Measurements from ENCODE around the gene PRKAR1A.
"Not testable (repeated sequence)": the region's sequence is repeated elsewhere in the genome, so short reads cannot be mapped to it uniquely, and the experiment has no call there.

PRKAR1A gene

GRCh38 chr17:68480885-68481284 is 31.3 kb upstream of the PRKAR1A start:
- no peak for TF ChIP-seq CTCF (IDR thresholded peaks at IDR 0.05; ENCODE audit: low read depth, low read length, missing control alignments)
- in situ Hi-C loops (cut with HindIII; ENCODE audit: low pct_ligation_motif_present, low sequenced_read_pairs), result no loop called here
- no peaks in the 10 kb centered on the region for H3K27me3 ChIP-seq (replicated peaks)

GRCh38 chr17:68482576-68483041 is 29.6 kb upstream of the PRKAR1A start:
- Histone ChIP-seq H3K27ac (no peak overlapping the region), H3K27me3 (replicated peaks) (no peaks in the 10 kb centered on the region), H3K4me3 (ENCODE audit: low read depth, low read length) (no peak overlapping the region), H3K36me3 (replicated peaks) (no peaks in the 10 kb centered on the region)
- in situ Hi-C loops (cut with HindIII; ENCODE audit: low pct_ligation_motif_present, low sequenced_read_pairs), result no loop called here
- no peak for TF ChIP-seq CTCF (IDR thresholded peaks at IDR 0.05; ENCODE audit: low read depth, low read length, missing control alignments)
- DNase-seq, result no peak

More at GRCh38 chr17:68480885-68481284, 31.3 kb upstream of the PRKAR1A start:
- DNase-seq, result no peak
- no peaks in the 10 kb centered on the region for H3K36me3 ChIP-seq (replicated peaks)
- no peak overlapping the region for H3K27ac ChIP-seq
- no peak overlapping the region for H3K4me3 ChIP-seq (ENCODE audit: low read depth, low read length)

DNA sequence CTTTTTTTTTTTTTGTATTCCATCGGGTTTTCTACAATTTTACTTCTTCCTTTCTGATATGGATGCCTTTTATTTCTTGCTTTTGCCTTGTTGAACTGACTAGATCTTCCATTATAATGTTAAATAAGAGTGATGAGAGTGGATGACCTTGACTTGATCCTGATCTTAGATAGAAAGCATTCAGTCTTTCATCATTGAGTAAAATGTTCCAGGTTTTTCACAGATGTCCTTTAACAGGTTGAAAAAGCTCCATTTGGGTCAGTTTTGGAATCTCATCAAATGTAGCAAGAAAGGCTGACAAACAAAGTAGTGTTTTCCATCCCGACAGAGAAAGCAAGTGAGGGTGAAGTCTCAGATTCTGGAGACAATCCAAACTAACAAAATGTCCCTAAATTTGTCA is 27.8 kb upstream of the PRKAR1A start:
- no peak overlapping the region for H3K27ac ChIP-seq
- in situ Hi-C loops (cut with HindIII; ENCODE audit: low pct_ligation_motif_present, low sequenced_read_pairs), result no loop called here
- H3K27me3 ChIP-seq (replicated peaks), result no peaks in the 10 kb centered on the region
- H3K36me3 ChIP-seq (replicated peaks), result no peaks in the 10 kb centered on the region
- no peak overlapping the region for H3K4me3 ChIP-seq (ENCODE audit: low read depth, low read length)
- no peak for TF ChIP-seq CTCF (IDR thresholded peaks at IDR 0.05; ENCODE audit: low read depth, low read length, missing control alignments)
- DNase-seq, result no peak

DNA sequence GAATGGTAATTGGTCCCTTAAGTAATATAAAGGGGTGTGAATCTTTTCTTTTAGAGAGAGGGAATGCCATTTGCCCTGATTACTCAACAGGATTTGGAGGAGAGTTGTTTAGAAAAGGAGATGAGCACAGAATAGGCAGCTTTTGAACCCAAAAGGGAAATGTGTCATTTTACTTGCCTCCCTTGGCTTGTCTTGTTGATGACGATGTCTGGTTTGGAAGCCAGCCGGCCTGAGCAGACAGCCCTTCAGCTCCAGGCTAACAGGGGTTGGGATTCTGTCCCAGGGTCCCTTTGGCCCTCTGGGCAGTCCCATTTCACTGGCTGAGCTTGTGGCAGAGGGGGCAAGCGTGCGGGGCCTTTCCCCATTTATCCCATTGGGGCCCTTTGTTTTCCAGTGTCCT is 22.3 kb upstream of the PRKAR1A start:
- no peak overlapping the region for H3K27ac ChIP-seq
- H3K27me3 ChIP-seq (replicated peaks), result no peaks in the 10 kb centered on the region
- H3K36me3 ChIP-seq (replicated peaks), result no peaks in the 10 kb centered on the region
- no peak overlapping the region for H3K4me3 ChIP-seq (ENCODE audit: low read depth, low read length)
- in situ Hi-C loops (cut with HindIII; ENCODE audit: low pct_ligation_motif_present, low sequenced_read_pairs), result no loop called here
- TF ChIP-seq CTCF (IDR thresholded peaks at IDR 0.05; ENCODE audit: low read depth, low read length, missing control alignments), result no peak
- DNase-seq, result no peak

DNA sequence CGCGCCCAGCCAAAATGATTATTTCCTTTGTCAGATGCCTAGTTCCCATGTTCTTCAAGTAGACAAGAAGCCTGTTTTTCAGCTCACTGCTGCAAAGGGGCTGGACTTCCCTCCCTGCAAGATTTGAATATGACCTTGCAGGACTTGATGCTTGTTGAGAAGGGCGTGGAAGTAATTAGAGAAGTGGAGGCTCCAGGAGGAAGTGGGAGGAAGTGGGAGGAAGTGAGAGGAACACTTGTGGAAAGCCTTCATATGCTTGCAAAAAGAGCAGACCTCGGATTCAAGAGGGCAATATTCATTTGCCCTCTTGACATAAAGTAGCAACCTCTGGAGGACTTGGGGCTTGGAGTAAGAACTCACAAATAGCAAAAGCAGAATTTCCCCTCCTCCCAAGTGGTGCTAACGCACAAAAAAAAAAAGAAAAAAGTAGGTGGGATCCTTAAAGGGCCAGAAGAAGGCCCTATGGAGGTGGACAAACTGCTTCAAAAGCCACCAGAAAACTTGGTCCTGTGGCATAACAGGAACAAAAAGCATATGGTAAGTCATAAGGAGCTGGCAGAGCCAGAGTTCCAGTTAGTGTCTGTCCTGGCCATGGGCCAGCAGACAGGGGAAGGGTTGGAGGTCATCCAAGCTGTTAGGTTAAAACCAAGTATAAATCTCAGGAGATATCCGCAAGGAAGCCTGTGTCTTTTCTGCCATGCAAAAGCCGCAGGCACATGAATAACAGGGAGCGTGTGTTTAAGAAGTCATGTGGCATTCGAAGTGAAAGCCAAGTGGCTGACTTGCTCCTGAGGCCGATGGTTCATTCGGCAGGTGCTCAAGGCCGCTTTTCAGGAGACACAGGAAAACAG is 20.6 kb upstream of the PRKAR1A start:
- H3K27ac ChIP-seq, result no peak overlapping the region
- no peak for TF ChIP-seq CTCF (IDR thresholded peaks at IDR 0.05; ENCODE audit: low read depth, low read length, missing control alignments)
- H3K27me3 ChIP-seq (replicated peaks), result no peaks in the 10 kb centered on the region
- in situ Hi-C loops (cut with HindIII; ENCODE audit: low pct_ligation_motif_present, low sequenced_read_pairs), result no loop called here
- DNase-seq, result no peak
- no peaks in the 10 kb centered on the region for H3K36me3 ChIP-seq (replicated peaks)
- no peak overlapping the region for H3K4me3 ChIP-seq (ENCODE audit: low read depth, low read length)

GRCh38 chr17:68492394-68493054 is 19.7 kb upstream of the PRKAR1A start:
- in situ Hi-C loops (cut with HindIII; ENCODE audit: low pct_ligation_motif_present, low sequenced_read_pairs), result not testable (repeated sequence)

More at GRCh38 chr17:68492394-68493054, 19.7 kb upstream of the PRKAR1A start:
- DNase-seq; H3K27me3 ChIP-seq (replicated peaks); H3K36me3 ChIP-seq (replicated peaks); H3K27ac ChIP-seq; H3K4me3 ChIP-seq (ENCODE audit: low read depth, low read length): not testable (repeated sequence)
